Activated effector memory CD4-positive, alpha-beta T cell treated with anti-CD3 and anti-CD28 coated beads, Interleukin-2, amount 50 U/mL, for 16 hours (primary cell): Measurements from ENCODE around the gene OSBPL5.

ENCODE experiments used
- DNase-seq: peaks from one replicate; pipeline ENCODE4 v3.0.0-alpha.2; 2020

Gene OSBPL5

GRCh38 chr11:3093281-3094191, 71.6 kb downstream of the OSBPL5 start:
- no peak for DNase-seq

- DNase-seq = no peak
Observed at GRCh38 chr11:3092603-3093141, 72.4 kb downstream of the OSBPL5 start.

DNA sequence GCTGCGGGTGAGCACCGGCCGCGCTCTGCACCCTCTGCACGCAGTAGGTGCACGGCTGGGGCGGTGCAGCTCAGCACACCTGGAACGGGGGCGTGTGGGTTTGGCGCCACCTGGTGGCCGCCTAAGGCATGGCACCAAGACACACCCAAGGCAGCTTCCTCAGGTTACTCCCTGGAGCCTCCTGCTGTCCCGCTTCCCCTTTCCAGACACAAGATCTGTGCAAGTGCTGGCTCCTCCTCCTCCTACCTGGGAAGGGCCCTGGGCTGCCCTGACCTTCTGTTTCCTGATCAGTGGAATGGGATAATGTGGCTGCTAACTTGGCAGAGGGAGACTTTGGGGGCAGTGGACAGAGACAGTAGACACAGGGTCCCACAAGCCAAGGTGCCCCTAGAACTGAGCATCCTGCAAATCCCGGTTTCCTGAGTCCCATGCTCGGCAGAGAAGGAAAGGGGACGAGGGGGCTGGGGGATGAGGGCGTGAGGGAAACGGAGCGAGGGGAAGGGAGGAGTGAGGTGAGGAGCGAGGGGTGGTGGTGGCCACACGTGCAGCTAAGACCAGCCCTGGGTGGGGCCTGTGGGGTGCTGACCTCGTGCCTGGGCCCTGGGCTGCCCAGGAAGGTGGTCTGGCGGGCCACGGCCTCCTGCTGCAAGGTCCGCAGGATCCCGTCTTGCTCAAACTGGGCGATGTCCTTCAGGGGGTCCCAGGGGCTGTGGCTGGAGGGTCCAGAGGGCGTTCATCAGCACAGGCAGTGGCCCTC, 73.1 kb downstream of the OSBPL5 start:
- DNase-seq = peak; percentile 90

- DNase-seq = no peak
Observed at GRCh38 chr11:3091081-3091845, 73.8 kb downstream of the OSBPL5 start.

DNA sequence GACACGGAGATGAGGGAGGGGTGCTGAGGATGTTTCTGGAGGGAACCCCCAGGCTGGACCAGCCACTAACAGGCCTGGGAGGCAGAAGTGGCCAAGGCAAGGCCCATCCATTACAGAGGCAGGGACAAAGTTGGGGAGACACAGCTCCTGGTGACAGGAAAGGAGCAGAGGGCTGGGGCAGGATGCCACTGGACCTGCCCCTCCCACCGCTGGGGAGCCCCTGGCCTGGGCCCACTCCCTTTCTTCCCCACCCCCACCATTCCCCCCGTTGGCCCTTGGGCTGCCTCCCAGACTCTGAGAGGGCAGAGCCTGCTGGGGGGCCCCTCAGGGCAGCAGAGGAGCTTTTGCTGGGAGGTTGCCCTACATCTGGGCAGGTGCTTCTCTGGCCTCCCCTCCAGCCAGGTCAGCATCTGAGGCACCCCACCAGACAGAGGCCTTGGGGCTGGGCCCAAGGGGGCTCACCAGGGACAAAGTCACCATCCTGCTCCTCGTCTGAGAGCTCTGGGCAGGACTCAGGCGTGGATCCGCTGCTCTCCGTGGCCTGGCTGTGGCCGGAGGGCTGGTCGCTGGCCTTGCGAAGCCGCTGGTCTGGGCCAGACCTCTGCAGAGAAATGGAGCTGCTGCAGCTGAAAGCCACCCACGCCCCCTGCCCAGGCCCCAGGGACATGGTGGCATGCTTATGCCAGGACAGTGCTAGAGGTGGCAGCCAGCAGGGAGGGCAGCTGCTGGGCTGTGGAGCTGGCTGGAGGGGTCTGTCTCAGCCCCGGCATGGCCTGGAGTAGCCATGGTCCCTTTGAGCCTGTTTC, 74.8 kb downstream of the OSBPL5 start:
- no peak for DNase-seq

- DNase-seq = peak; percentile 53
Observed at GRCh38 chr11:3089236-3090061, 75.7 kb downstream of the OSBPL5 start.

GRCh38 chr11:3088806-3089205, 76.3 kb downstream of the OSBPL5 start:
- DNase-seq = peak; percentile 53

DNA sequence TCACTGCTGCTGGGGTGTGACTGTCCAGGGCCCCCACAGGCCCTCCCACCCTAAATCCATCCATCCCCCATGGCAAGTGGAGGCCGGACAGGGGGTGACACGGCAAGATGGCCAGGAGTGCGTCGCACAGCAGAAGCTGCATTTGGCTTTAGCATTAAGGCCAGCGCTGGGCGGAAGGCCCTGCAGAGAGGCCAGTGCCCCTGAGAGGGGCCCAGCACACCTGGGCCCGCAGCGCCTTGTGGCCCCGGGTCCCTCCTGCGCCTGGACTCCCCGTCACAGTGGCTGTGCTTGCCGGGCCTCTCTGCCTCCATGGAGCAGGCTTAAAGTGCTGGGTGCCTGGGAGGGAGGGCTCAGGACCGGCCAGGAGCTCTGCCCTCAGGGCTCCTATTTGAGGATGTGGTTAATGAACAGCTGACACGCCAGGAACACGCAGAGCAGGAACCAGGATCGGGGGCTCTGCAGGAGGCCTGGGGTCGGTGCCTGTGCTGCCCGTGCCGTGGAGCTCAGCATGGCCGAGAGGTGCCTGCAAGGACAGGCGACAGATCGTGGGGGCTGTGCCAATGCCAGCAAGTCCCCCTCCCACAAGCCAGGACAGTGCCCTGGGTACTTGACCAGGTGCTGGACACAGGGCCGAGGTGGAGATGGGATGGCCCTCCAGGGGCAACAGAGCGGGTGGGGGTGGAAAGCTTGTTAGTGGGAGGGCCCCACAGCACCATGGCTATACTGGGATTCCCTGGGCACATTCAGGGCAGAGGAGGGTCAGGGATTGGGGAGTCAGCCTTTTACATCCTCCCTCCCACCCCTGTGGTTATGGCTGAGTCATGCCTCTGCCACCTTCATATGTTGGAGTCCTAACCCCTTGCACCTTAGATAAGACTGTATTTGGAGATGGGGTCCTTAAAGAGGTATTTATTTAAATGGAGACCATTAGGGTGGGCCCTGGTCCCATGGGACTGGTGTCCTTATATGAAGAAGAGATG, 77.0 kb downstream of the OSBPL5 start:
- DNase-seq = peak; percentile 58

GRCh38 chr11:3087373-3087772, 77.7 kb downstream of the OSBPL5 start:
- DNase-seq = peak; percentile 57

GRCh38 chr11:3086671-3087150, 78.4 kb downstream of the OSBPL5 start:
- peak; percentile 38 for DNase-seq

DNA sequence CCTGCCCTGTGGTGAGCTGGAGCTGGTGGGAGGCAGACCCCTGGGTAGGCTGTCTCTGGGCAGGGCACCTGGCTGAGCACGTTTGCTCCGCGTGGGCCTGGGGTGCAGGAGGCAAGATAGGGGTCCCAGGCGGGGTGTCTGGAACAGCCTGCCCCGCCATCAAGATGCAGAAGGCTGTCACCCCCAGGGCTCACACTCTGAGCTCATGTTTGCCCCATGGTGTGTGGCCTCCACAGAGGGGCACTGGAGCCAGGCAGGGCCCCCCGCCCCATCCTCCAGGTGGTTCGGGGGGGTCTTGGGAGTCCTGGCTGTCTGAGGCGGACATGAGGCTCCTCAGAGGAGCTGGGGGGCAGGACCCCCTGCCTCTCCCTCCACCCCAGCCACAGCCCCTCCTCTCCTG, 79.0 kb downstream of the OSBPL5 start:
- no peak for DNase-seq

DNA sequence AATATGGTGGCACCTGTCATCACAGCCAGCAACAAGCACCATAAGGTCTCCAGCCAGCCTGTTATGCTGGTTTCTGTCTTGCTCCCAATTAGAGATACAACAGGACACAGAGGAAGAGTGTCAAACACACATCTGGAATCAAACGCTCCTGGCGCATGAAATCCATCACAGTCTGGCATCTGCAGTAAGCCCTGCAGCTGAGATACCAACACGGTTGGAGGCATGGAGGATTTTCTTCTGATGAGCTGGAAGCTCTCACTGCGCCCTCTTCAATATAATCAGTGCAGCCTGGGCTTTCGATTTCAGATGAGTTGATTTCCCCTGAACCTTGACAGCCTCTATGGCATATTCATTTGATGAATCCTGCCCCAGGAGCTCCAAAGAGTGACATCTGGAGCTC, 80.1 kb downstream of the OSBPL5 start:
- DNase-seq = no peak

DNA sequence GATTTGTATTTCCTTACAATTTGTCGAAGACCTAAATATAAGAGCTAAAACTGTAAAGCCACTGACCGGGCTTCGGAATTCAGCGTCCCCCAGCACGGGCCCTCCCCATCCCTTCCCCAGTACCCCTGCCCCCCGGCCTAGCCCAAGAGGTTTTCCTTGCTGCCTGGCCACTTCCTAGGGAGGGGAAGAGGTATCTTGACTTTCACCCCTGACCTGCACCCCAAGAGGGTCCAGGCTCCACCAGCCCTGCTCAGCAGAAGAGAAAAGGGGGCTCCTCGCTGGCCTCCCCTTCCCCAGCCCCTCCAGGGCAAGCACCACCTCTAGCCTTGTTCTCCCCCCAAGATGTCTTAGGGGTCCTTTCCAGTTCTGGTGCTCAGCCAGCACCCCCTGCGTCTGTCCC, 81.8 kb downstream of the OSBPL5 start:
- no peak for DNase-seq

DNA sequence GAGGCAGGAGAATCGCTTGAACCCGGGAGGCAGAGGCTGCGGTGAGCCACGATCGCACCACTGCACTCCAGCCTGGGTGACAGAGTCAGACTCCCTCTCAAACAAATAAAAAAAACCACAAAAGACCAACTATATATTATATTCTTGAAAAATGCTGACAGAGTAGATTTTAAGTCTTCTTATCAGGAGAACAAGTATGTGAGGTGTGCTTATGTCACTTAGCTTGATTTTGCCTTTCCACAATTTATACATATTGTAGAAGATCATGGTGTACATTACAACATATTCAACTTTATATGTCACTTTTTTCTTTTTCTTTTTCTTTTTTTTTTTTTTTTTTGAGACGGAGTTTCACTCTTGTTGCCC, 83.7 kb downstream of the OSBPL5 start:
- DNase-seq = no peak

GRCh38 chr11:3080733-3081385, 84.3 kb downstream of the OSBPL5 start:
- DNase-seq = no peak

GRCh38 chr11:3080104-3080503, 85.0 kb downstream of the OSBPL5 start:
- no peak for DNase-seq

DNA sequence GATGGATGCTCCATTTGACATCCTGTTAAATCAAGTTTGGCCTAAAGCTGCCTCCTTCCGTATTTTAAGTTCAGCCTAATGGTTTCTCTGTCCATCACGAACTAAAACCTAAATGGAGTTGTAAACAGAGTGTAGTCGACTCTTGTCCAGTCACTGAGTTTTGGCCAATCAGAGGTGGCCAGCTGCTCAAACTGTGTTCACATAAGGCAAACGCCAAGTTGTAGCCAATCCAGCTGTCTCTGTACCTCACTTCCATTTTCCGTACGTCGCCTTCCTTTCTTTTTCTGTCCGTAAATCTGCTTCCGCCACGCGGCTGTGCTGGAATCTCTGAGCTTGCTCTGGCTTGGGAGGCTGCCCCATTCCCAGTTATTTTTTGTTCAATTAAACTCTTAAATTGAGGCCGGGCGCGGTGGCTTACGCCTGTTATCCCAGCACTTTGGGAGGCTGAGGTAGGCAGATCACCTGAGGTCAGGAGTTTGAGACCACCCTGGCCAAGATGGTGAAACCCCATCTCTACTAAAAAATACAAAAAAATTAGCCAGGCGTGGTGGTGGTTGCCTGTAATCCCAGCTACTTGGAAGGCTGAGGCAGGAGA, 87.2 kb downstream of the OSBPL5 start:
- DNase-seq = no peak

- no peak for DNase-seq
Observed at GRCh38 chr11:3077189-3077836, 87.8 kb downstream of the OSBPL5 start.
